HFFc6 (cell line): ENCODE results near the gene VWA3B. TPM values are rescaled to one million over a fixed set of nuclear protein-coding genes. Genes with fewer than 3 reads are reported as not detected.
A peak's percentile ranks its signal among the peaks of the same experiment; 100 is the strongest.
"Not testable (repeated sequence)": the region's sequence is repeated elsewhere in the genome, so short reads cannot be mapped to it uniquely, and the experiment has no call there.

Experiments used
- DNase-seq: peaks from one replicate; pipeline ENCODE4 v3.0.0-alpha.2; 2018
- H3K27ac Mint-ChIP-seq: 2 replicates; pipeline ENCODE4 v1.8.0; 2020; ENCODE audit warnings: mild to moderate bottlenecking, mixed read lengths
- H3K27me3 Mint-ChIP-seq: 2 replicates; pipeline ENCODE4 v1.8.0; 2021; ENCODE audit warnings: mild to moderate bottlenecking, moderate library complexity, mixed read lengths; ENCODE audit not compliant: insufficient read depth
- H3K36me3 Mint-ChIP-seq: 2 replicates; pipeline ENCODE4 v1.8.0; 2021; ENCODE audit warnings: low read depth, mixed read lengths
- H3K4me1 Mint-ChIP-seq: 2 replicates; pipeline ENCODE4 v1.8.0; 2020; ENCODE audit warnings: low read depth, mixed read lengths
- H3K4me3 Mint-ChIP-seq: 2 replicates; pipeline ENCODE4 v1.8.0; 2020; ENCODE audit warnings: mild to moderate bottlenecking, moderate library complexity, mixed read lengths
- H3K9me3 Mint-ChIP-seq: 2 replicates; pipeline ENCODE4 v1.8.0; 2020; ENCODE audit warnings: mild to moderate bottlenecking, mixed read lengths
- total RNA-seq, 6 experiments: library from RNA; stranded (reverse); fragmentation: NEBNext Ultra II Directional; extraction: Animal tissue kit (Norgen Biotek cat#: 25700); gene quantifications; 2 replicates in 1 of 6; 3 replicates in 5 of 6; pipeline ENCODE4 v1.2.3, GENCODE V29; 2021
- TF ChIP-seq, protein P1 (sequence below): fragments of 200-600 bp; sonication (generic); IDR thresholded peaks from 2 replicates; pipeline ENCODE4 v1.5.0; 2021; ENCODE audit warnings: antibody characterized with exemption, mild to moderate bottlenecking

Gene VWA3B
- total RNA-seq, 6 experiments from 2014 or later = not detected

DNA sequence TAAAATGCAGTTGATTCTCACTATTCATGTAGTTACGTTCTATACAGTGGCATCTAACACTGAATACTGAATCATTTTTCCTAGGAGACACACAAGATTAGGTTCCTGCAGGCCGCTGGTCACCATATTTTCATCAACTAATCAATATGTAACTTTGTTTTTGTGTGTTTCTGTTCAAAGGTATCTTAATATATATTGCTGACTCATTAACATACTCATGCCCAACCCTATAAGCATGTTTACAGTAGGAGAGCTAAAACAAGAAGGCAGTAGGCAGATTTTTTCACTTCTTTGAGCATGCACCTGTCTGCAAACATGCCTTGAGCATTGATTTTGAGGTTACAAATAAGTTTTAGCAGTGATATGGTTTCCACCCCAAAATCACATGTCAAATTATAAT lies 229.0 kb downstream of the VWA3B start:
- no peak for DNase-seq
- TF ChIP-seq, protein P1, sequence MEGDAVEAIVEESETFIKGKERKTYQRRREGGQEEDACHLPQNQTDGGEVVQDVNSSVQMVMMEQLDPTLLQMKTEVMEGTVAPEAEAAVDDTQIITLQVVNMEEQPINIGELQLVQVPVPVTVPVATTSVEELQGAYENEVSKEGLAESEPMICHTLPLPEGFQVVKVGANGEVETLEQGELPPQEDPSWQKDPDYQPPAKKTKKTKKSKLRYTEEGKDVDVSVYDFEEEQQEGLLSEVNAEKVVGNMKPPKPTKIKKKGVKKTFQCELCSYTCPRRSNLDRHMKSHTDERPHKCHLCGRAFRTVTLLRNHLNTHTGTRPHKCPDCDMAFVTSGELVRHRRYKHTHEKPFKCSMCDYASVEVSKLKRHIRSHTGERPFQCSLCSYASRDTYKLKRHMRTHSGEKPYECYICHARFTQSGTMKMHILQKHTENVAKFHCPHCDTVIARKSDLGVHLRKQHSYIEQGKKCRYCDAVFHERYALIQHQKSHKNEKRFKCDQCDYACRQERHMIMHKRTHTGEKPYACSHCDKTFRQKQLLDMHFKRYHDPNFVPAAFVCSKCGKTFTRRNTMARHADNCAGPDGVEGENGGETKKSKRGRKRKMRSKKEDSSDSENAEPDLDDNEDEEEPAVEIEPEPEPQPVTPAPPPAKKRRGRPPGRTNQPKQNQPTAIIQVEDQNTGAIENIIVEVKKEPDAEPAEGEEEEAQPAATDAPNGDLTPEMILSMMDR = no peak
- Mint-ChIP-seq H3K4me1 (peaks cover 5% of the 10 kb centered on the region; the same call in 1 of the 2 replicates), H3K27ac (no peak overlapping the region), H3K27me3 (peaks cover 6% of the 10 kb centered on the region), H3K36me3 (peaks cover 9% of the 10 kb centered on the region), H3K9me3 (peaks cover 16% of the 10 kb centered on the region), H3K4me3 (no peak overlapping the region)

GRCh38 chr2:98317214-98317613 lies 230.2 kb downstream of the VWA3B start:
- peaks cover 7% of the 10 kb centered on the region for H3K27me3 Mint-ChIP-seq
- H3K4me3 Mint-ChIP-seq = no peak overlapping the region
- peaks cover 5% of the 10 kb centered on the region; the same call in 1 of the 2 replicates for H3K4me1 Mint-ChIP-seq
- H3K9me3 Mint-ChIP-seq = peaks cover 27% of the 10 kb centered on the region
- H3K36me3 Mint-ChIP-seq = peaks cover 18% of the 10 kb centered on the region
- no peak for DNase-seq
- no peak overlapping the region for H3K27ac Mint-ChIP-seq
- TF ChIP-seq, protein P1 = no peak

DNA sequence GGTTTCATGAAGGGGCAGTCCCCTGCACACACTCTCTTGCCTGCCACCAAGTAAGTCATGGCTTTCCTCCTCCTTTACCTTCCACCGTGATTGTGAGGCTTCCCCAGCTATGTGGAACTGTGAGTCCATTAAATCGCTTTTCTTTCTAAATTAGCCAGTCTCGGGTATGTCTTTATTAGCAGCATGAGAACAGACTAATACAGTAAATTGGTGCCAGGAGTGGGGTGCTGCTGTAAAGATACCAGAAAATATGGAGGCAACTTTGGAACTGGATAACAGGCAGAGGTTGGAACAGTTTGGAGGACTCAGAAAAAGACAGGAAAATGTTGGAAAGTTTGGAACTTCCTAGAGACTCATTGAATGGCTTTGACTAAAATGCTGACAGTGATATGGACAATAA lies 233.2 kb downstream of the VWA3B start:
- H3K4me3 Mint-ChIP-seq, H3K27me3 Mint-ChIP-seq, DNase-seq, H3K27ac Mint-ChIP-seq: not testable (repeated sequence)
- Mint-ChIP-seq H3K36me3 (peaks cover 39% of the 10 kb centered on the region), H3K4me1 (peaks cover 27% of the 10 kb centered on the region), H3K9me3 (peaks cover 45% of the 10 kb centered on the region)

GRCh38 chr2:98324181-98324580 lies 237.2 kb downstream of the VWA3B start:
- H3K27me3 Mint-ChIP-seq = peaks cover 4% of the 10 kb centered on the region; the same call in 1 of the 2 replicates
- TF ChIP-seq, protein P1 = no peak
- peak overlapping the region; percentile 70 for H3K27ac Mint-ChIP-seq
- peaks cover 52% of the 10 kb centered on the region for H3K36me3 Mint-ChIP-seq
- DNase-seq = peak; percentile 56
- H3K9me3 Mint-ChIP-seq = peaks cover 50% of the 10 kb centered on the region
- peaks cover 23% of the 10 kb centered on the region for H3K4me1 Mint-ChIP-seq
- peak overlapping the region; percentile 60 for H3K4me3 Mint-ChIP-seq

DNA sequence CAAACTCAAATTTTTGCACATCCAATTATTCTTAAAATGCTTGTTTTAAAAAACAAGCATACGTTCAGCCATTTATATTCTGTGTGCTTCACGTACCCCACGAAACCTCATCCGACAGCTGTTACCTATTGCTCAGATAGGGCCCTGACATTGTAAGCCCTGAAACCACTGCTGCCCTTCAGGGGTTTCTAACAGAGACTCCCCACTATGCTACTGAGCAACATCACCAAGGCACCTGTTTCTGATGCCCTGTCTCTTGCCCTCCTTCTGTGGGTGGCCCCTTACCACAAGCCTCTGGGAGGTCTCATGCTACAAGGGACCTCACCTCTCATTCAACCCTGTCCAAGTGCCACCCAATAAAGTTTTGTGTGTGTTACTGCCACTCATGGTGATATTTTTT lies 240.8 kb downstream of the VWA3B start:
- H3K9me3 Mint-ChIP-seq = peaks cover 22% of the 10 kb centered on the region
- H3K27me3 Mint-ChIP-seq = peaks cover 2% of the 10 kb centered on the region; the same call in 1 of the 2 replicates
- H3K27ac Mint-ChIP-seq = no peak overlapping the region
- H3K36me3 Mint-ChIP-seq = peaks cover 44% of the 10 kb centered on the region
- H3K4me3 Mint-ChIP-seq = no peak overlapping the region
- no peak for DNase-seq
- peaks cover 23% of the 10 kb centered on the region for H3K4me1 Mint-ChIP-seq
- TF ChIP-seq, protein P1 = no peak

GRCh38 chr2:98329549-98329948 lies 242.6 kb downstream of the VWA3B start:
- no peak for DNase-seq
- peaks cover 8% of the 10 kb centered on the region; the same call in 1 of the 2 replicates for H3K9me3 Mint-ChIP-seq
- H3K27me3 Mint-ChIP-seq = no peaks in the 10 kb centered on the region
- H3K27ac Mint-ChIP-seq = no peak overlapping the region
- no peak overlapping the region for H3K4me3 Mint-ChIP-seq
- peaks cover 22% of the 10 kb centered on the region for H3K4me1 Mint-ChIP-seq
- peaks cover 30% of the 10 kb centered on the region for H3K36me3 Mint-ChIP-seq
- TF ChIP-seq, protein P1 = no peak
